ENCODE data around the gene MAML1.
A peak's percentile ranks its signal among the peaks of the same experiment; 100 is the strongest.

MAML1 gene

DNA sequence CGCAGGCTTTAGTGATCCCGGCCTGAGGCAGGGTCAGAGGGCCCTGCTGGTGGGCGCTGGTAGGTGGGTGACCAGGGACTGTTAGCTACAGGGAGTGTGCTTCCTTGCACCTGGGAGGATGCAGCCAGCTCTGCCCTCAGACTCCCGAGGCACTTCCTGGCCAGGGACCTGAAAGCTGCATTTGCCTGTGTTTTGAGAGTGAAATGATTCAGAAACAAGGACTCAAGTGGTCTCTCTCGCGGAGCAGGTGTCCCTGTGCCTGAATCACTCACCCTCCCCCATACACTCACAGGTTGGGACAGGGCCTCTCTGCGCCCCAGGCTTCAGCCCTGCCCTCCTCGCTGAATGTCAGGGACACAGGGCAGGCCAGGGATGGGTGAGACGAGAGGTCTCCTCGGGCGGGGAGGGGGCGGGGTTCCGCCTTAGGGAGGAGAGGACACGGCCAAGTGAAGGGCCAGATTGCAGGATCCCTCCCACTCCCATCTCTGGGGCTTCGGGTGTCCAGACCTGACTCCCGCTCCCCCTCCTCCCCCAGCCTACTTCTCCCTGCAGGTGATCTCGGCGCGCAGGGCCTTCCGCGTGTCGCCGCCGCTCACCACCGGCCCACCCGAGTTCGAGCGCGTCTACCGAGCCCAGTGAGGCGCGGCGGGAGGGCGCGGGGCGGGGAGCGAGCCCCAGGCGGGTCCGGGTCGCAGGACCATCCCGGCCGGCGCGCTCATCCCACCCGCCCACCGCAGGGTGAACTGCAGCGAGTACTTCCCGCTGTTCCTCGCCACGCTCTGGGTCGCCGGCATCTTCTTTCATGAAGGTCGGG is 62.6 kb downstream of the MAML1 start:
- peak; percentile 14 for DNase-seq (ENCODE audit: low read depth)

DNA sequence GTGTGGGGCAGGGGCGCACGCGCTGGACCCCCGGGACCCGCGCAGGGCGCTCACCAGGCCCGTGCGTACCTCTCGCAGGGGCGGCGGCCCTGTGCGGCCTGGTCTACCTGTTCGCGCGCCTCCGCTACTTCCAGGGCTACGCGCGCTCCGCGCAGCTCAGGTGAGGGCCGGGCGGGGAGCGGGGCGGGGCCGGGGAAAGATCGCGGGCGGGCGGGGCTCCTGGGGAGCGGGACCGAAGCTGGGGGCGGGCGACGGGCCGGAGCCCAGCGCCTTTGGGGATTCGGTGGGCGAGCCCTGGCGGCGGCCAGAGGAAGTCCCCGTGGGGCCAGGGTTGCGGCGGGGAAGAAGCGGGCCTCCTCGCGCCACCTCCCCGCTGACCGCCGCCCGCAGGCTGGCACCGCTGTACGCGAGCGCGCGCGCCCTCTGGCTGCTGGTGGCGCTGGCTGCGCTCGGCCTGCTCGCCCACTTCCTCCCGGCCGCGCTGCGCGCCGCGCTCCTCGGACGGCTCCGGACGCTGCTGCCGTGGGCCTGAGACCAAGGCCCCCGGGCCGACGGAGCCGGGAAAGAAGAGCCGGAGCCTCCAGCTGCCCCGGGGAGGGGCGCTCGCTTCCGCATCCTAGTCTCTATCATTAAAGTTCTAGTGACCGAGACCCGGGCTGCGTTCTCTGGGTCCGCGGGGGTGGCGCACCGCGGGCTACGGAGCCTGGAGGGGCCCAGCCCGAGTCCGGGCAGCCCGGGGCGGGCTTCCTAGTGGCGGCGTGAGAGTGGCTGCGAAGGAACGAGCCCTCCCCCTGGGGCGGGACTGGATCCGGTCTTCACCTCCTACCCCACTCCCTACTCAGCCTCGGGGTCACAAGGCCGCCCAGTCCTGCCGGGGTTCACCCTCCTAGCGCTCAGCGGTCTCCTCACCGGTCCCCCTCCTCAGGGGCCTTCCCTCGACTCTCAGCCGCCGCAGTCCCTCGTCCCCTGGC is 63.5 kb downstream of the MAML1 start:
- peak; percentile 86 for DNase-seq (ENCODE audit: low read depth)

DNA sequence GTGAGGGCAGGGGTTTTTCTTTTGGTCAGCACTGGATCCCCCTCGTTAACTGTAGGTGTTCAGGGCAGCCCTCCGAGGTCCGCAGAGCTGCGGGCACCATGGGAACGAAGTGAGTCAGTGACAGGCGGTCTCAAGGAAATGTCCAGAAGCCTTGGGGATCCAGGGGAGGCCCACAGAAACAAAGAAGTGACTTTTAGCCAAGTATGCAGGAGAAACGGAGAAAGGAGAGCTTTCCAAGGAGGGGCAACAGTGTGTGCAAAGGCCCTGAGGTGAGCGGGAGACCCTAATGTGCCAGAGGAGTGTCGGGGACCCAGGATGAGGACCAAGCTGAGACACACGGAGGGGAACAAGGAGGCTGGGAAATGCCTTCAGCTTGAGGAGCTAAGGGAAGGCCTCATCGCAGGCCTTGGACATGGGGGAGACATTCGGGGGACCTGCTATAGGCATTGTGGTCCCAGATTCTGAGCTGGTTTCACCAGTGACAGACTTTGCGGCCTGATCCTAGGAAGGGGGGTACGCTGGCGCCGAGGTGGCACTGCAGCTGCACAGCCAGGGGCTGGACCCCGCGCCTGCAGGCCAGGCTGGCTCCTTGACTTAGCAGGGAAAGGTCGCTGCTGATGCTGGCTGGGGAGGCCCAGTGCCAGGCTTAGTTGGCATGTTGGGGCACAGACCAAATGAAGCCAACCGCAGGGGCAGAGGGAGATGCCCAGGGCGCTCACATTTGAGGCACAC is 64.4 kb downstream of the MAML1 start:
- DNase-seq (ENCODE audit: low read depth): no peak

DNA sequence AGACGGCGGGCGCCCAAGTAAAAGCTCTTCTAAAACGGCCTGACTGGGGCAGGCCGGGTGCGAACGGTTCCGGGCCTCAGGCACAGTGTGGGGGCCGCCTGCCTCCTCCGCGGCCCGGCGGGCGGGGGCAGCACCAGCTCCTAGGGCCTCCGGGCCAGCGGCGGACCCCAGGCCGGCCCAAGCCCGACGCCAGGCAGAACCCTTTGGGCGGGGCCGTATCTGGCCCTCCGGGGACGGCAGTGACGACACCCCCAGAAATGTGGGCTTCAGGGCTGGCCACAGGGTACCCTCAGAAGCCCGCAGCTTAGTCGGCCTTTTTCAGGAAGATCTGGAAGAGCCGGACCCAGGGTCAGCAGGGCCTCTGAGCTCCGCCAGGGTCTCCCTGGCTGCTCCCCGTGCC is 65.1 kb downstream of the MAML1 start:
- no peak for DNase-seq (ENCODE audit: low read depth)

DNA sequence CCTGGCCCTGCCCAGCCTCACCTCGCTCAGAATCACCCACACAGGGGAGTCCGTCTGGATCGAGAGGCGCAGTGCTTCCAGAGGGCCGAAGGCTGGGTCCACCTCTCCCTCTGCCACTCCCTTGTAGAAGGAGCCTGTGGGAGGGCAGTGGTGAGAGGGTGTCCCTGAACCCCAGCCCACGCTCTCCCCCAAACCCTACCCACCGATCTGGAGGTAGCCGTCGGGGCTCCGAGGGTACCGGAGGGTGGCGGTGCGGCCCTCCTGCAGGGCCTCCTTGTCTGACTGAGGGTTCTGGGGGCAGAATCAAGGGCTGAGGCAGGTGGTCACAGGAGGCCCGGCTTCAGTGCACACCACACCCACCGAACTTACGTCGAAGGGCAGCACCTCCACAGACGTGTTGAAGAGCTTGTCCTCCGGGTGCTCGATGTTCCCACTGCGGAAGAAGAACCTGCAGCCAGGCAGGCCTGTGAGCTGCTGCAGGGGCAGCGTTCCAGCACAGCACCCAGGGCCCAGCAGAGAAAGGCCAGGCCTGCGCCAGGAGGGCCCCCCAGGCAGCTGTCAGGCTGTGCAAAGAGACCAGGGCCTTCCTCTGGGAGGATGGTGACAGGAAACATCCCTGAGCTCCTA is 65.6 kb downstream of the MAML1 start:
- no peak for DNase-seq (ENCODE audit: low read depth)

DNA sequence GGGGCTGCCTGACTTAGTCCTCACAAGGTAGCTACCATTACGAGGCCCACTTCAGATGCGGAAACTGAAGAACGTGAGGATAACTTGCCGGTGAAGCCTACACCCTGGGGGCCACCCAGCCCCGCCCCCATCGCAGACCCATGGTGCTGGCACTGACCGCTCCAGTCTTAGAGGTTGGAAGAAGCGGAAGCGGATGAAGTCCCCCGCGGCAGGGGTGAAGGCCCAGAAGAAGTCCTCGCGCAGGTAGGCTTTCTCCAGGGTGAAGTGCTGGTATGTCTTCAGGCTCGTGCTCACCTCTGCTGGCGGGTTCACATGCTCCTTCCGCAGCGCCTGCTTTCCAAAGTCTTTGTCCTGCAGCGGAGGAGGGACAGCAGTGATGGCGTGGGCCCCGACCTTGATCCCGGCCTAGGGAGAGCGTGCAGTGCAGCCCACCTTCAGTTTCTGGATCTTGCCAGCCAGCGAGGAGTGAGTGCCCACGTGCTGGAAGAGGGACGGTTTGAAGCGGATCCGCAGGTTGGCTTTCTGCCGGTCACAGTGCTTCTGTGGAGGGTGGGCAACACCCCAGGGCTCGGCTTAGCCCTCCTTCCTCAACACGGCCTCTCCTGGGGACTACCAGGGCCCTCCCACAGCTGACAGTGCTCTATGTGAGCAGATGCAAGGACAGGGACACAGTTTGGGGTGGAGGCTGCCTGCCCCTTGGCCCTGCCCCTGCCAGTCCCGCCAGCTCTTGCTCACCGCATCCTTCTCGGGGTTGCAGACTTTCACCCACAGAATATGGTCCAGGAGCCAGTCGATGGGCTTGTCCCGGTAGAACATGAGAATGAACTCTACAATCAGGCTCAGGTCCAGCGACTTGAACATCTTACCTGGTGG is 66.4 kb downstream of the MAML1 start:
- DNase-seq (ENCODE audit: low read depth): no peak

DNA sequence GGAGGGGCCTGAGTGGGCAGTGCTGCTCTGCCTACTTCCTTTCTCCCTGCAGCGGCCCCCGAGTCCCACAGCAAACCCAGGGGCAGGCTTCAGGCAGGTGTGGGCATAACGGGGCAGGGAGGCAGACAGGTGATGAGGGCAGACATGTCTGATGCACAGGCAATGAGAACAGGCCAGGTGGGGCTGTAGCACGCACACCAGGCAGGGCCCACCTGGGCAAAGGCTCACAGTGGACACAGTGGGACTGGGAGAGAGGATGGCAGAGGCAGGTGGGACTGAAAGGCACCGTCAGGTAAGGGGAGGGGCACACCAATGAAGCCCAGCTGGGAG is 67.0 kb downstream of the MAML1 start:
- DNase-seq (ENCODE audit: low read depth): no peak

DNA sequence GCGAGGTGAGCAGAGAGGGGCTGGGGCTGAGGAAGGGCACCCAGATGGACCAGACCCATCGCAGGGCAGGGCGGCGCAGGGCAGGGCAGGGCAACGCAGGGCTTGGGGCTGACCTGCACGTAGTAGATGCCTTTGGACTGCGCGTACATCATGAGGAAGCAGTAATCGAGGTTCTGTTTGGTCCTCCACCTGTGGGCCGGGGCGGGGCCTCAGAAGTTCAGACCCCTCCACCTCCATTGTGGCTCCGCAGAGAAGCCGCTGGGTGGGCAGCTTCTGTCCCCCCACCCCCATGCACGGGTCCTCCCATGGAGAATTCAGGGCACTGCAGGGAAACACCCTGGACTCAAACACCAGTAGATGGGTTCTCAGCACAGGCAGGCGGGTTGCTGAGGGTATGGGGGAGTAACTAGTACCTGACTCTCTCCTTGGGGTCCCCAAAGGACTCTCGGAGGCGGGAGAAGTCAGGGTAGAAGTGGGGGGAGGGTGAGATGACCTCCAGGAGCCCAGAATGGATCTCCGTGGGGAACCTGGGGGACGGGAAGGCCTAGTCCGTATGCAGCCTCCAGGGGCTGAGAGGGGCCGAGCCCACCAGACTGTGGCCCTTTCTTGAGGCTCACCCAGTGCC is 67.6 kb downstream of the MAML1 start:
- DNase-seq (ENCODE audit: low read depth): no peak

DNA sequence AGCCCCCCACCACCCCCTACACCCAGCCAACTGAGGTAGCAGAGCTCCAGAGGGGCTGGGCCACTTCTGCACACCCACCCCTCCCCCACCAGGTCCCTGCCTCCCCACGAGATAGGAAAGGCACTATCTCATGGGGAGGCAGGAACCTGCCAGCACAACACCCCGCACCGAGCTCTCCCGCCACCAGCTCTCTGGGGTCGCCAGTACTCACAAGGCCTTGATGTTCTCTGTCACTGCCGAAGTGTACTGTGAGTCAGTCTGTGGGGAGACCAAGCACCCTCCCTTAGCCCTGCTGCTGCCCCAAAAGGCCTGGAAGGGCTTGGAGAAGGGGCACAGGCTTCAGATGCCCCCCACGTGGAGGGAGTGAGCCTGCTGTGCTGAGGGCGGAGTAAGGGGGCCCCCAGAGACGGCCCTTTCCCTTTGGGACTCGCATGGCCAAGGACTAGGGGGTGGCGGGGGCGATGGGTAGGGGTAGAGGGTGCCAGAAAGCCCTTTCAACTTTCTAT is 68.1 kb downstream of the MAML1 start:
- no peak for DNase-seq (ENCODE audit: low read depth)

DNA sequence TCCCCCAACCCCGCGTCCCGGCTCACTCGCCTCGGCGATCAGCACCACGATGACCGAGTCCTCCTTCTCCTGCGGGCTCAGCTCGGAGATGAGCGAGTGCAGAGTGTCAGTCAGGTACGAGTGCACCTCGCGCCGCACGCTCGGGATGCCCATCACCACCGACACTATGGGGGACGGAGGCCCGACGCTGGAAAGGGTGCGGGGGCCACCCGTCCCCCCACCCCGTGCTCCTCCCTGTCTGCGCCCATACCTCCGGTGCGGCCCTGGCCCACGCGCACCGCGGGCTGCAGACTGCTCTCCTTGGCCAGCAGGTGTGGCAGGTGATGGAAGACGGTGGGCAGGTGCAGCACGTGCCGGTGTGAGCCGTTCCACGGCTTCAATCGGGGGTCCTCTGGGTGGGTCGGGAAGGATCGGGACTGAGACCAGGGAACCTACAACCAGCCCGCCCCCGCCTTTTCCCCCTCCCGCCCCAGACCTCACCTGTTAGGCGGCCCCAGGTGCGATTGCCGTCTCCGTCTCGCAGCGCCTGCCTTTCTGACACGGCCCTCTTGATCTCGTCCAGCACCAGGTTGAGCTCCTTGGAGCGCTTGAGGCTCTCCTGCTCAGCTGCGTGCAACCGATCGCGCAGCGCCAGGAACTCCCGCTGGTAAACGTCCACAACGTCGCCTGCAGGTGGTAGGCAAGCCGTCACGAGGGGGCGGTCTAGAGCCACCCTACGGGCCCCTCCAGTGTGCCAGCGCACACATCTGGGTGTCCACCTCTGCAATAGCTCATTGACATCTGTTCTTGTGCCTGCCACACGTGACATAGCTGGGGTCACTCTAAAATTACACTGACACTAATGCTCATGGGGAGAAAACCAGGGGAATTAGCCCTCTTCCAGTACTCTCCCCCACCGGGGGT is 68.9 kb downstream of the MAML1 start:
- peak; percentile 21 for DNase-seq (ENCODE audit: low read depth)

DNA sequence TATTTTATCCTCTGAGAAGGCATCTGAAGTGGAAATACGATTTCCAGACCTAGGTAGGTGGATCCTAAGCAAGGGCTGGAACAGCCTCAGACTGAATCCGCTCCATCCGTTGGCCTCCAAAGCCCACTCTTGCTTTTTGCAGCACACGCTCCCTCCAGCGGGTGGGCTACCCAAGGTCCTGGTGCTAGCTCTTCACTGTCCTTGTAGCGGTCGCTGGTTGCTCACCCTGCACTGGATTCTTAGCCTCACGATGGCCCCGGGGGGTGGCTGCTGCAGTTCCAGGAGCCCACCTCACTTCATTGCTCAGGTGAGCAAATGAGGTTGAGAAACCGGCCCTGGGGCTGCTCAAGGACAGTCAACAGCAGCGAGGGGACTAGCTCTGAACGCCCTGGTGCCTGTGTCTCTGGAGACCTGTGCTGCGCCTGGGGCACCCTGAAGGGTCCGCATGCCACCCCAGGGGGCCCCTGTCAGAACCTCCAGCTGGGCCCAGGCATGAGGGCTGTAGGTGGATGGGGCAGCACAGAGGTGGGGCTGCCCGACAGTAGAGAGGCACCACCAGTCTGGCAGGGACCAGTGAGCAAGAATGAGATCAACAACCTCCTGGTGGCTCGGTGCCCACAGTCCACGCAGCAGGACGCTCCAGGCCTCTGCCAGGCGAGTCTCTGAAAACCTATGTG is 69.7 kb downstream of the MAML1 start:
- peak; percentile 14 for DNase-seq (ENCODE audit: low read depth)

DNA sequence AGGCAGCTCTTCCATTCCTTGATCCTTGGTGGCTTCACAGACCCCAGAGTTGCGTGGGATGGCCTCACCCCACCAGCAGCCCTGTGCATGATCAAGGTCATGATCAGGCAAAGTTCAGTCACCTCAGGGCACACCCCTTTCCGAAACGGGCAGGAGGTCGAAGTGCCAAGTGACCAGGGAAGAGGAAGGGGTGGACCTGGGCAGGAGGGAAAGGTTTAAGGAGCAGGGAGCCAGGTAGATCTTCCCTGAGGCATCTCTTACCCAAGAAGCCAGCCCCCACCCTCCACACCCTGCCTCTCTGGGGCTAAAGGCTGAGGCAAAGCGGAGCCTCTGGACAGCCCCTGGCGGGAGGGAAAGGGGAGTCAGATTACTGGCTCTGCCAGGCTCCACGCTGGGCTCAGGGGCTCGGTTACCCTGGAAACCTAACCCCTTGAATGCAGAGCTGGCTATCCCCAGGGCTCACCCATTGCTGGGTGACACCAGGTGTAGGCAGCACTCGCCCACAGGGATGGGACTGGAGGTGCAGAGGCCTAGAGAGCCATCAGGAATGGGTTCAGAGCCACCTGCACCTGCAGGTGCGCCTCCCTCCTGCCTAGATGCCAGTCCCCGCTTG is 70.4 kb downstream of the MAML1 start:
- DNase-seq (ENCODE audit: low read depth): no peak

DNA sequence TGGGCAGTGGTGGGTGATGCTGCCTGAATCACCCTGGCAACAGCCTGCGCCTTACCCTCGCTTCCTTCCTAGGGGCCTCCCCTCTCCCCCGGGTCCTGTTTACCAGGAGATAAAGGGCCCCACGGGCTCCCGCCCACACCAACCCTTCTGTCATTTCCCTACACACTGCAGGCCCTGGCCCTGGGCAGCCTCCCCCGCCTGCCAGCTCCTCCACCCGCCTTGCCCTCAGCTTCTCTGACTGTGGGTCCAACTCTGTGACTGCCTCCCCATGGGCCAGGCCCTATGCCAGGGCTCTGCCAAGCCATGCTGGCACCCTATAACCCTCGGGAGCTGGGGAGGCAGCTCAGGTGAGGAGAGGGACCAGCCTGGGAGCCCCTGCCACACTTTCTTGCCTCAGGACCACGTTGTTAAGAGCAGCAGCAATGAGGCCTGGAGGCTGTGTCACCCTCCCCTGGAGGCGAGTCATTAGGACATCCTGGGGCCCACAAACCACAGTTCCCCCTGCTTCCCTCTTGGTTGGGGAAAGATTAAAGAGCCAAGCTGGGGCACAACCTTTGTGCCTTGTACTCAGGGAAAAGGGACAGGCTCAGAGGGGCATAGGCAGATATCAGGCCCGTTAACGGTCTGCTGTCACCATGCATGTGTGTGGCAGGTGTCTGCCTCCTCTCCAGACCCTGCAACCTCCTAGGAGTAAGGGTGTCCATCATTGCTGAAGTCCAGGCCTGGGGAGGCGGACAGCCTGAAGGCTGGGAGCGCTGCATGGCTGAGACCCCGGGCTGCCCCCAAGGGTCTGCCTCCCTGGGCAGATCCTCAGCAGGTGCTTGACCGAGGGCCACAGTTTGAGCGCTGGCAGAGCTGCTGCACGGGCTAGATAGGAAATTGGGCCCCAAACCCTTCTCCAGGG is 71.3 kb downstream of the MAML1 start:
- DNase-seq (ENCODE audit: low read depth): peak; percentile 63

DNA sequence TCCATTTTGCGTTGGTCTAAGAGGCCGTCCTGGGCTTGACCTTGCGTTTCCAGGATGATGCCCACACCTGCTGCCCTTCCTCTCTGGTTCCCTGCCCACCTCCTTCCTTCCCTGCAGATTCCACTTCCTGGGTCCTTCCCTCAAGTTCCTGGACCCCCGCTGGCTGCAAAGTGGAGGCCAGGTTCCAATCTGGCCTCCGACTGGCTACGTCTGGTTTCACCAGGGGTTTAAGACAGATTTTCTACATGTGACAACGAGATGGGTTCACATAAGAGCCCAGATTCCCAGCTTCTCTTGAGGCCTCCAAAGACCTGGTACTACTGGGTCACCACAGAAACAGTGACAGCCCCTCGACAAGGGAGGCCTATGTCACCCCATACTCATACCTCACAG is 71.9 kb downstream of the MAML1 start:
- DNase-seq (ENCODE audit: low read depth): no peak

DNA sequence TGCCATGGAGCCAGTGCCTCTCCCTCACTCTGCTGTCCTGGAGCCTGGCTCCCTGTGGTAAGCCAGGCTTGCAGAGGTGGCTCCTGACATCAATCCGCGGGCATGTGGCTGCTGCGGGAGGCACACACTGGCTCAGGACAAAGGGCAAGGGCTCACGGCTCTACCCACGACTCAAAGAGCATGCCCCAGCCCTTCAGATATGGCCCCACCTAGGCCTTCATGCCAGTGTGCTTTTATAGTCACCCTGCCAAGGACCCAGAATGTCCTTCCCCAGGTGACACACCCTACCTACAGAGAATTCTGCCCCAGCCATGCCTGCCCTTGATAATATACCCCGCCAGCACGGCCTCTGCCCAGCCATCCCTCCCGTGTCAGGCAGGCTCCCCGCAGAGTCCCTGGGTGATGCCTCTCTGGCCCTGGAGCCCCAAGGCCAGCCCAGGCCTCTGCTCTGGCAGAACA is 72.5 kb downstream of the MAML1 start:
- DNase-seq (ENCODE audit: low read depth): no peak

DNA sequence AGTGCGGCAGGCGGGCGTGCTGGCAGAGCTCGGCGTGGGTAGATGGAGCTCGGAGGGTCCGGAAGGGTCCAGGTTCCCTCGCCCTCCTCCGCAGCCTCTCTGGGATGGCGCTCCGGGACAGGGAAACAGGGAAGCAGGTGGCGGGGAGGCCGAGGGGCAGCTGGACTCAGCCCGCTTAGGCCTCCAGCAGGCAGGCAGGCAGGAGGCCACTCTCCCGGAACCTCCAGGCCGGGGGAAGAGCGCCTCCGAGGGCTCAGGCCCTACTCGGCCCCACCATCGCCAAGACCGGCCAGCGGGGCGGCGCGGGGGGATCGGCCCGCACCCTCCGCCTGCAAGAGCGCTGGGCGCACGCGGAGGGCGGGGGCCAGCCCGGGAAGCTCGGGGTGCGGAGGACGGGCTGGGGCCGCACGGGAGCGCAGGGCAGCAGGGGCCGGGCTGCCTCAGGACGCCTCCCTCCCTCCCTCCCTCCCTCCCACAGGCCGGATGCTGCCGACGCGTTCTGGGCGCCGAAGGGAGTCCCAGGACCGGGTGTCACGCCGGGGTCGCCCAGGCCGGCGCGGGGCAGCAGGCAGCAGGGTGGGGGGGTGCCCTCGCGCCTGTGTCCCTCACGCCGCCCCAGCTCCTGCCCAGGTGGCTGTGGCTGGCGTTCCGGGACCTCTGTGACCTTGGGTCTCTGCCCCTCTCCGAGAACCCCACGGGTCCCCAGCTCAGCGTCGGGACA is 73.1 kb downstream of the MAML1 start:
- peak; percentile 67 for DNase-seq (ENCODE audit: low read depth)

All from ELR (cell line).